Limb (tissue), 2 donors: ENCODE measurements around the gene LRBA.
"Not testable (repeated sequence)": the region's sequence is repeated elsewhere in the genome, so short reads cannot be mapped to it uniquely, and the experiment has no call there.

Experiments
- DNase-seq, 2 donors: peaks; one replicate each; pipeline ENCODE4 v3.0.0-alpha.2; 2016; ENCODE audit errors: extremely low spot score in 2 of 2

LRBA gene

GRCh38 chr4:150570862-150571261 lies 444.2 kb downstream of the LRBA start:
- no peak for DNase-seq

- DNase-seq, result no peak
These were observed 445.0 kb downstream of the LRBA start for GRCh38 chr4:150569998-150570535.

GRCh38 chr4:150569384-150569987 lies 445.6 kb downstream of the LRBA start:
- no peak for DNase-seq

DNA sequence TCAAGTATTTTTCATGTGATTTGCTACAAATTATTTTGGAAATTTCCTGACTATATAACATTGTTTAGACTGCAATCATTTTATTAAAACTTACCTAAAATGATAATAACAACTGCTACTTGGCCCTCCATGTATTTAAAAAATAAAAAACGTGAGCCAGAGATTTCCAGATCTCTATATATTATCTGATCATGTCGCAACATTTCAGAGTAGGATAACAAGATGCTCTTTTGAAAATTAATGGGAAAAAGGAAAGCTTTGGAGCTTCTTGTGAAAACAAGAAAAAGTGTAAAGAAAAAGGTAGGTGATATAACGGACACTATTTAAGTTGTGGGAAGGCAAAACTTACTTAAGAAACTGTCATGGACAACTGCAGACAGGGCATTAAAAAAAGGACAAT lies 448.0 kb downstream of the LRBA start:
- DNase-seq, result no peak

DNA sequence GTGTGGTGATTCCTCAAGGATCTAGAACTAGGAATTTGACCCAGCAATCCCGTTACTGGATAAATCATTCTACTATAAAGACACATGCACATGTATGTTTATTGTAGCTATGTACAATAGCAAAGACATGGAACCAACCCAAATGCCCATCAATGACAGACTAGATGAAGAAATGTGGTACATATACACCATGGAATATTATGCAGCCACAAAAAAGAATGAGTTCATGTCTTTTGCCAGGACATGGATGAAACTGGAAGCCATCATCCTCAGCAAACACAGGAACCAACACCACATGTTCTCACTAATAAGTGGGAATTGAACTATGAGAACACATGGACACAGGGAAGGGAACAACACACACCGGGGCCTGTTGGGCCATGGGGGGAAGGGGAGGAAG lies 450.1 kb downstream of the LRBA start:
- not testable (repeated sequence) for DNase-seq

- no peak for DNase-seq
These were observed 452.3 kb downstream of the LRBA start for GRCh38 chr4:150562751-150563150.

DNA sequence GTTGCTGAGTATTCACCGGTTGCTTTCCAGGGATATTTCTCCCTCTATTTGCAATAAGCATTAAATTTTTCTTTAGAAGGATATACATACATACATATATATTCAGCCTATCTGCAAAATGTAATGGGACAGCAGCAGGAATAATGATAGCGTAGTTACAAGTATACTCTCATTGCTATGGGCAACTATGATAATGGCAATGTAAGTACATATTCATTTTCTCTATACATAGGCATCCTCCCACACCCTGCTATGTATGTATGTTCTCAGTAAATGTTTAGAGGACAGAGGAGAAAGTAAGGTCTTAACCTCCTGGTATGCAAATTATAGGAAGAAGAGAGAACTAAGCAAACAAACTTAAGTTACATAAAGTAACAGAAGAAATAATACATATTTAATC lies 452.8 kb downstream of the LRBA start:
- no peak for DNase-seq

DNA sequence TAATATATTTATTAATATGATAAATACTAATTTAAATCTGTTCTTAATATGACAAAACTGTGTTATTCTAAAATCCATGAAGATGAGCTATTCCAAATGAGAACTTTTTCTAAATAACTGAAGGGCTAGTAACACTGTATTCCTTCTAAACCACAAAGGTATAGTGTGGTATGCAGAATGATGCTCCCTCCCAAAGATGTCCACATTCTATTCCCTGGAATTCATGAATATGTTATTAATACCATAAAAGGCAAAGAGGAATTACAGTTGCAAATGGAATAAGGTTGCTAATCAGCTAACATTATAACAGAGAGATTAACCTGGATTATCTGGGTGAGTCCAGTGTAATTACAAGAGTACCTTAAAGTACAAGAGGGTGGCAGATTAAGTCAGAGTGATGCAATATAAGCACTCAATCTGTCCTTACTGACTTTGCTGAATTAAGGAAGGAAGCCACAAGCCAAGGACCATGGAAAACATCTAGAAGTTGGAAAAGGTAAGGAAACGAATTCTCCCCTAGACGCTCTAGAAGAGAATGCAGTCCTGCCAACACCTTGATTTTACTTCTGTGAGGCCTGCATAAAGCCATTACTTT lies 453.8 kb downstream of the LRBA start:
- no peak for DNase-seq

GRCh38 chr4:150557811-150558210 lies 457.3 kb downstream of the LRBA start:
- not testable (repeated sequence) for DNase-seq

DNA sequence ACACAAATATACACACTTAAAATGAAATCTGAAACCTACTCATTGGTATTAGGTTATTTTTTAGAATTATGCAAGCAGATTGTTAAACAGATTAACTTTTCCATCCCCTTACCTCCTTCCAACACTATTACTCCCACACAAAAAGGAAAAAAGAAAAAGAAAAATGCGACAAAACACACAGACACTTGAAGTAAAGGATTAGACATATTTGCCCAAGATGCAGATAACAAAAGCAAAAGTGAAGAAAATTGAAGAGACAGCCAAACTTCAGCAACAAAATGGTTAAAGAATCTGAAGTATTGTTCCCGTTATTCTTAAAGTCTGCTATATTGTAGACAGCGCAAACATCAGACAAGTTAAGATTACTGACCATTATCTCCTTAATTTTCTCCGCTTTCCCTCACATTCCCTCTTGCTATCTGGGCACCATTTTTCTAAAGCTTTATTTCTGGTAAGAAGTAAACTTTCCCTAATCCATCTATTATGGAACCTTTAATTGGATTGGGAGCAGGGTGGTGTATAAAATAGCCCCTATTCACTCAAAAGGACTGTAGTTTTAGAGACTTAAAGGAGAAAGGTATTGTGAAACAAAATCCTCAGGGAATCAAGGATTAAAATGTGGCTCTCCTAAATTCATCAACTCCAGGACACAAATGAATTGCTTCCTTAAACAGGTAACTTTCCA lies 467.8 kb downstream of the LRBA start:
- DNase-seq, result no peak

DNA sequence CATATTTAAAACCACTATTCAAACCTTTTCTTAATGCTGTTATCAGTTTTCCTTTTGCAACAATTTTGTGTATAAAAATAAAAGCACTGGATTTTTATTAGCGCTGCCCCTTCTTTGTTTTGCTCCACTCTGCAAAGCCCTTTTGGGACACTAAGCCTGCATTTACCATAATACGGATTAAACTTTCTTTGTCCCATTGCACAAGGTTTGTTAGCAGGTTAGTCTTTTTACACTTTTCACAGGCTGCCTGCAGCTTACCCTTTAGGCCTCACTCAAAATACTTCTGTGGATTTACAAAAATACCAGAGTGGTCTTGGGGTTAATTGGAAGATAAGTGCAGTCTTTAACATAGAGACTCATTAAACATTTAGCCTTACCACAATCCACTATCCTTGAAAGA lies 468.8 kb downstream of the LRBA start:
- DNase-seq, result no peak

DNA sequence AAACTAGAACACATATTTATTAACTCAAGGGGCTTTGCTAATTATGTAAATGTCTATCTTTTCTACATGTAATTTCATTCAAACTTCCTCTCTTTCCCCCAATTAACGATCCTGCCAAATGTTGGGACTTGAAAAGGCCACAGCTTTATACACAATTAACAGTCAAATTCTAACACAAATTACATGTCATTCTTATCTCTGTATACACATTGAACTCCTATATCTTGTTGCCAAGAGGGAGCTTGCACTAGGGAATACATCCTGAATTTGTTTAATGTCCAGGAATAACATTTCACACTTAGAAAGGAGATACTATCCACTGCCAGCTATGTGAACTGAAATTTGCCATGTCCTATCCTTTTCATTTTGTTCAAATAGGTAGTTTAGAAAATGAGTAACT lies 472.0 kb downstream of the LRBA start:
- no peak for DNase-seq

- no peak for DNase-seq
These were observed 473.4 kb downstream of the LRBA start for GRCh38 chr4:150541681-150542080.

- no peak for DNase-seq
These were observed 474.1 kb downstream of the LRBA start for GRCh38 chr4:150540959-150541360.

DNA sequence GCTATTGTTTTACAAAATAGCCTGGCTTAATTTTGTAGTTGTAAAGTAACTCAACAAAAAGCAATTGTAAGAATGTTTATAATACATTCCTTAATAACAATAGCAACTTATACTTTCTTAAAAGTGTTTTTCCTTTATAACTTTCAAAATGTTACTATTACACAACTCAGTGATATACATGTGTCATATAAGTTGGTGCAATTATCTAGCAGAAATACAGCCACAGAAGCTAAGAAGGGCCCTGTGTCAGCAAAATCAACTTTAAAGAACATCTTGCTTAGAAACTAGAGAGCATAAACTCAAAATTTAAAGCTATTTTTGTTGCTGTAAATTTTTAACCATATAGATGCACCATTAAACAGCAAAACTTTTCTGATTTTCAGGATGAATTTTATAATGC lies 474.5 kb downstream of the LRBA start:
- DNase-seq, result no peak

- not testable (repeated sequence) for DNase-seq
These were observed 477.2 kb downstream of the LRBA start for GRCh38 chr4:150537911-150538310.

GRCh38 chr4:150534818-150535217 lies 480.3 kb downstream of the LRBA start:
- DNase-seq, result no peak

- no peak for DNase-seq
These were observed 481.4 kb downstream of the LRBA start for GRCh38 chr4:150533673-150534072.

DNA sequence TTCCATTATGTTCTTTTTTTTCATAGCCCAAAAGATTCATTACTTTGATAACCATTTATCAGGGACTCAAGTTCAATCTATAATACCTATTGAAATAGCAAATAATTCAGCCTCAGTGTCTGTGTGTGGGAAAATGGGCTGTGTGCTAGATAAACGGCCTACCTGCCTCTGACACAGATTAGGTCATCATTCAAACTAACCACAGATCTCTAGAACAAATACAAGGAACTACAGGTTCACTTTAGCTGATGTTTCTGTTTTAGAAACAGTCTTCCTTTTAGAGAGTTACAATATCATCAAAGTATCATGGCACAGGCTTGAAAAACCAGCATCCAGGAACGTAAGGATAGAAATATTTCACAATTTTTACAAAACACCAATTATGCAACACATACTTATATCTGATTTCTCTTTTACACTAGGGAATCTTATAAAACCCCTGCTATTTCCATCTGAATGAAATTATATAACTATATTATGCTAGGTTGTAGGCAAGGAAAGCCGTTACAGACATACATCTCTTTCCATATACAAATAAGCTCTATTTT lies 489.7 kb downstream of the LRBA start:
- DNase-seq, result no peak

DNA sequence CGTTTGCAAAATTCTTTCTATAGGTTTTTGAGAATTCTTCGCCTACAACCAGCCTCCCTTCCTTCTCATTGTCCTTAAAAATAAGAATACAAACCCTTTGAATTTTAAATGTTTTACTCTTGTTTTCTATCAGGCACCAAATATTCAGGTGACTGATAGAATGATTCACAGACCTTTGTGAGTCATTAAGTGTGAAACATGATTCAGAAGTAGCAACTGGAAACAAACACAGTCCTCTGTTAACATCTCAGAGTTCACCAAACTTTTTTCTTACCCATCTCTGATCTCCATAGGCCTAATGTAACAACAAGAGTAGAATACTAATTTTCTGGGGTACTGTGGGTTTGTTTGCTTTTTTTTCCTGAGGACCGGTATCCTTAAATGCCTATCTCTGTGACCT lies 496.5 kb downstream of the LRBA start:
- DNase-seq, result no peak

- DNase-seq, result no peak
These were observed 499.9 kb downstream of the LRBA start for GRCh38 chr4:150515135-150515534.

- DNase-seq, result no peak
These were observed 500.4 kb downstream of the LRBA start for GRCh38 chr4:150514709-150515108.
